Ascending aorta (tissue), 2 donors: ENCODE data around the gene LRIG1. TPM values are rescaled to one million over a fixed set of nuclear protein-coding genes. Genes with fewer than 3 reads are reported as not detected.
A peak's percentile ranks its signal among the peaks of the same experiment; 100 is the strongest.

Experiments used
- DNase-seq, 2 donors: peaks; one replicate each; pipeline ENCODE4 v3.0.0-alpha.2; 2019; ENCODE audit warnings: low spot score in 2 of 2
- H3K27ac ChIP-seq, 2 donors: fragments of 200-600 bp; sonication (generic); one replicate each; pipeline ENCODE4 v1.5.1; 2016 to 2017; ENCODE audit warnings: mild to moderate bottlenecking in 1 of 2
- H3K27me3 ChIP-seq: fragments of 200-600 bp; sonication (generic); one replicate; pipeline ENCODE4 v1.5.1; 2017
- H3K36me3 ChIP-seq, 2 donors: fragments of 200-600 bp; sonication (generic); one replicate each; pipeline ENCODE4 v1.5.1; 2016
- H3K4me1 ChIP-seq, 2 donors: fragments of 200-600 bp; sonication (generic); one replicate each; pipeline ENCODE4 v1.5.1; 2016 to 2017; ENCODE audit warnings: mild to moderate bottlenecking in 1 of 2
- H3K4me3 ChIP-seq, 2 donors: fragments of 200-600 bp; sonication (generic); one replicate each; pipeline ENCODE4 v1.5.1; 2016 to 2017; ENCODE audit warnings: mild to moderate bottlenecking in 1 of 2
- H3K9me3 ChIP-seq, 2 donors: fragments of 200-600 bp; sonication (generic); one replicate each; pipeline ENCODE4 v1.5.1; 2016
- intact Hi-C: fragments of 100-400 bp; cut with DNase I; formaldehyde crosslinking; loops from one replicate; pipeline ENCODE4 v1.15.1; 2023
- total RNA-seq: library from RNA; depleted of rRNA; stranded (reverse); fragments of >200 nt; gene quantifications from one replicate; pipeline ENCODE4 v1.1.0, GENCODE V29; 2016
- TF ChIP-seq, protein P1 (sequence below), 3 experiments: fragments of 200-600 bp in 2 of 3; fragments of 450-650 bp in 1 of 3; sonication (generic) in 2 of 3; IDR thresholded peaks; one replicate each; pipeline ENCODE4 v1.5.1; 2016 to 2019; ENCODE audit warnings: antibody characterized with exemption in 3 of 3, mild to moderate bottlenecking in 1 of 3, moderate library complexity in 1 of 3

Gene LRIG1
- total RNA-seq, 1 donor from 2014 or later, result 62.3 TPM

DNA sequence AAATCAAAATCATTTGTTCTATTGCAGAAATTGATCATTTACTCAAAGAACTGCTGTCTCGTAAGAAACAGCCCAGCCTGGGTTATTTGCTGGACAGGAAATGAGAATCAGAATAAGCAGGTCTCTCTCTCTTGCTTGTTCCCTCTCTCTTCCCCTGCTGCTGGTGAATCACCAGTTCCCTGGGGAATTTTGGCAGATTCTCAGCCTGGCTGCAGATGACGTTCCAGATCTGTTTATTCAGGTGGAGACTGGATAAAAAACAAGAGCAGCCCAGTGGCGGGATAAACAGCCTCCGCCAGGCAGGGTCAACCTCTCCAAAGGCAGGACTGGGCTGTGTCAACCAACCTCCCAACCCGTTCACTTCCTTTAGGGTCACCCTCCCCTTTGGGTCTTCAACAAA is 72.1 kb downstream of the LRIG1 start:
- H3K9me3 ChIP-seq, result no peaks in the 10 kb centered on the region
- TF ChIP-seq, protein P1, sequence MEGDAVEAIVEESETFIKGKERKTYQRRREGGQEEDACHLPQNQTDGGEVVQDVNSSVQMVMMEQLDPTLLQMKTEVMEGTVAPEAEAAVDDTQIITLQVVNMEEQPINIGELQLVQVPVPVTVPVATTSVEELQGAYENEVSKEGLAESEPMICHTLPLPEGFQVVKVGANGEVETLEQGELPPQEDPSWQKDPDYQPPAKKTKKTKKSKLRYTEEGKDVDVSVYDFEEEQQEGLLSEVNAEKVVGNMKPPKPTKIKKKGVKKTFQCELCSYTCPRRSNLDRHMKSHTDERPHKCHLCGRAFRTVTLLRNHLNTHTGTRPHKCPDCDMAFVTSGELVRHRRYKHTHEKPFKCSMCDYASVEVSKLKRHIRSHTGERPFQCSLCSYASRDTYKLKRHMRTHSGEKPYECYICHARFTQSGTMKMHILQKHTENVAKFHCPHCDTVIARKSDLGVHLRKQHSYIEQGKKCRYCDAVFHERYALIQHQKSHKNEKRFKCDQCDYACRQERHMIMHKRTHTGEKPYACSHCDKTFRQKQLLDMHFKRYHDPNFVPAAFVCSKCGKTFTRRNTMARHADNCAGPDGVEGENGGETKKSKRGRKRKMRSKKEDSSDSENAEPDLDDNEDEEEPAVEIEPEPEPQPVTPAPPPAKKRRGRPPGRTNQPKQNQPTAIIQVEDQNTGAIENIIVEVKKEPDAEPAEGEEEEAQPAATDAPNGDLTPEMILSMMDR (IDR thresholded peaks at IDR 0.05), result no peak
- H3K4me3 ChIP-seq, result no peak overlapping the region
- peak overlapping the region; percentile 19 to 36 for H3K27ac ChIP-seq
- H3K36me3 ChIP-seq, result no peaks in the 10 kb centered on the region
- H3K4me1 ChIP-seq, result peaks cover 10 to 44% of the 10 kb centered on the region in 2 donors
- H3K27me3 ChIP-seq, result no peaks in the 10 kb centered on the region
- intact Hi-C loops, result loop anchor here (2.0 kb wide), 1 partner anchor 72 kb away; the partner anchor contains the start of gene LRIG1
- DNase-seq, result peak in 1 of 2 donors; percentile 80

DNA sequence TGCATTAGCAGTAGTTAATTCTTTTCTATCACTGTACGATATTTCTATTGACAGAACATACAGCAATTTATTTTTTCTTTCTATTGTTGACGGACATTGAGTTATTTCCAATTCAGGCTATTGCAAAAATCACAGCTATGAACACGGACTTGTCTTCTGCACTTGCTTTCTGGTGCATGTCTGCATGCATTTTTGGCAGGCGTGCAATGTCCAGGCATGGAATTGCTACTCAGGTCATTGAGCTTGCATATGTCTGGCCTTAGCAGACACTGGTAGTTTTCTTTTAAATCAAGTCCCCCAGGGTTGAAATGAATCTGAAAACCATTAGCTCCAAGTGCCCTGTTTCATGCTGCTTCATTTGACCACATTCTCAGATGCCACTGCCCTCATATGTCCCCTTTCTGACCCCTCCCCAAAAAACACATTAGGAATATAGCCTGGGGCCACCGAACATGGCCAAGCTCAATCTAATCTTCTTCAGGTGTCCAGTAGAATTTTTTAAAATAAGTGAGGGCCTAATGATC is 72.8 kb downstream of the LRIG1 start:
- H3K9me3 ChIP-seq, result no peaks in the 10 kb centered on the region
- H3K4me3 ChIP-seq, result no peak overlapping the region
- intact Hi-C loops, result loop anchor here (2.0 kb wide), 1 partner anchor 73 kb away; the partner anchor contains the start of gene LRIG1
- TF ChIP-seq, protein P1 (IDR thresholded peaks at IDR 0.05), result no peak
- H3K27me3 ChIP-seq, result no peaks in the 10 kb centered on the region
- no peaks in the 10 kb centered on the region for H3K36me3 ChIP-seq
- H3K27ac ChIP-seq, result peak overlapping the region; percentile 8 to 36
- H3K4me1 ChIP-seq, result peaks cover 10 to 43% of the 10 kb centered on the region in 2 donors
- DNase-seq, result no peak

DNA sequence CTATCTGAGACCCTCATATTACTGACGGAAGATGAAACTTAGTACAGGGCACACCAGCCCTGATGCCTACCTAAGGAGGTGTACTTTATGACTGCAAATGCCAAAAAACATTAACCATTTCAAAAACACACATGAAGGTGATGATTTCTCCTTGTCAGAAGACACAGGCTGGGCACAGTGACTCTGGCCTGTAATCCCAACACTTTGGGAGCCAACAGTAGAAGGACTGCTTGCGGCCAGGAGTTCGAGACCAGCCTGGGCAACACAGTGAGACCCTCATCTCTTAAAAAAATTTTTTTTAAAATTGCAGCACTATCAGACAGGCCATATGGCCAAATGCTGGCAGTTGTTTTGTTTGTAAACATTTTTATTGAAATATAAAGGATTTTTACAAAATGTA is 73.5 kb downstream of the LRIG1 start:
- Histone ChIP-seq H3K4me1 (peaks cover 10 to 43% of the 10 kb centered on the region in 2 donors), H3K27ac (no peak overlapping the region), H3K4me3 (no peak overlapping the region), H3K27me3 (no peaks in the 10 kb centered on the region), H3K9me3 (no peaks in the 10 kb centered on the region), H3K36me3 (no peaks in the 10 kb centered on the region)
- intact Hi-C loops, result no loop called here
- no peak for DNase-seq
- TF ChIP-seq, protein P1 (IDR thresholded peaks at IDR 0.05), result no peak

DNA sequence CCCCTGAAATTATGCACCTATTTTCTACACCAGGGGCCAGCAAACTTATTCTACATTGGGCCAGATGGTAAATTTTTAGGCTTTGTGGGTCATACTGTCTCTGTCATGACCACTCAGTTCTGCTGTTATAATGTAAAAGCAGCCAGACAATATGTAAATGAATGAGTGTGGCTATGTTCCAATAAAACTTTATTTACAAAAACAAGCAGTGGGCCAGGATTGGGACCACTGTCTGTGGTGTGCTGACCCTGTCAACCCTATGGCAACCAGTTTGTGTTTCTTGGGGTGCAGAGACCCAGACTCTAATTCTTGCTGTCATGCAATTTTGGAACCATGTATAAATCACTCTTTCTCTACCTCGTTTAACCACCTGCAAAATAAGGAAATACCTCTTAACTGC is 74.7 kb downstream of the LRIG1 start:
- Histone ChIP-seq H3K27ac (peak overlapping the region in 1 of 2 donors; percentile 45), H3K4me1 (peaks cover 10 to 43% of the 10 kb centered on the region in 2 donors)
- no peak for DNase-seq

DNA sequence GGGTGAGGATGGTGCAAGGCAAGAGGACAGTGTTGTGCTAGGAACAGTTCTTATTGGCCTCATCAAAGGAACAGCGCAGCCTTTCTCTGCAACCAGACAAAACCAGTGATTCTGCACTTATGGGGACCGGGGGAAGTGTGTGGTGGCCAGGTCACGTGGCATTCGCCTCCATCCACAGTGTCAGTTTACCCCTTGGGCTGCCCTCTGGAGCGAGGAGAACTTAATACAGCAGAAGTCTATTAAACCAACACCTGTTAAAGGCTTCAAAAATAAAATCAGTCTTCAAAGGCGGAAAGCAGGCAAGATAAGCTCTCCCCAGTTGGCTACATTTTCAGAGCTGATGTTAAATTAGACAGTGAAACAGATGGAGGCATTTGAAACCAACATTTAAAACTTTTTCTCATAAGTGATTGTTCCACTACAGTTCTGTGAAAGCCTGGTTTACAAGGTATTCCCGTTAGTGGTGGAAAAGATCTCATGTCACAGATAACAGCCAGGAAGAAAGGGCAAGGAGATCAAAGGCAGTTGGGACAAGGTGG is 75.2 kb downstream of the LRIG1 start:
- Histone ChIP-seq H3K9me3 (no peaks in the 10 kb centered on the region), H3K4me3 (no peak overlapping the region), H3K27ac (peak overlapping the region; percentile 22 to 45), H3K27me3 (no peaks in the 10 kb centered on the region), H3K4me1 (peaks cover 10 to 39% of the 10 kb centered on the region in 2 donors), H3K36me3 (no peaks in the 10 kb centered on the region)
- DNase-seq, result no peak
- TF ChIP-seq, protein P1 (IDR thresholded peaks at IDR 0.05), result no peak
- intact Hi-C loops, result no loop called here

More for the DNA sequence above, 74.7 kb downstream of the LRIG1 start:
- no peaks in the 10 kb centered on the region for H3K36me3 ChIP-seq
- intact Hi-C loops, result no loop called here
- no peak overlapping the region for H3K4me3 ChIP-seq
- no peaks in the 10 kb centered on the region for H3K27me3 ChIP-seq
- TF ChIP-seq, protein P1 (IDR thresholded peaks at IDR 0.05), result no peak
- H3K9me3 ChIP-seq, result no peaks in the 10 kb centered on the region
